NCI-H524 (cell line): Measurements from ENCODE around the gene PAM16.

ENCODE experiments used
- DNase-seq, 2 experiments: peaks; one replicate each; lab custom pipeline; 2025; lab: John Stamatoyannopoulos, UW

The PAM16 gene

GRCh38 chr16:4298761-4299522, 52.2 kb downstream of the PAM16 start:
- peak; percentile 73 to 87 for DNase-seq

- no peak for DNase-seq
Observed at GRCh38 chr16:4297480-4297879, 53.6 kb downstream of the PAM16 start.

- DNase-seq, result no peak
Observed at GRCh38 chr16:4295581-4295980, 55.5 kb downstream of the PAM16 start.

- DNase-seq, result peak; percentile 60 to 71
Observed at GRCh38 chr16:4293822-4294457, 57.2 kb downstream of the PAM16 start.

- DNase-seq, result no peak
Observed at GRCh38 chr16:4293181-4293716, 57.9 kb downstream of the PAM16 start.

GRCh38 chr16:4291699-4292098, 59.4 kb downstream of the PAM16 start:
- no peak for DNase-seq
